Uterus (tissue), 2 donors: Measurements from ENCODE around the gene EIF5.

Experiments used
- CTCF ChIP-seq, 4 experiments: fragments of 200-600 bp in 2 of 4; fragments of 450-650 bp in 2 of 4; sonication (generic) in 2 of 4; IDR thresholded peaks; one replicate each; pipeline ENCODE4 v1.5.1; 2016 to 2019; ENCODE audit warnings: antibody characterized with exemption in 4 of 4, mild to moderate bottlenecking in 2 of 4, moderate library complexity in 1 of 4
- POLR2A ChIP-seq, 2 donors: fragments of 450-650 bp; IDR thresholded peaks; one replicate each; pipeline ENCODE4 v1.6.1; 2016; ENCODE audit warnings: antibody characterized with exemption in 2 of 2, mild to moderate bottlenecking in 1 of 2, moderate library complexity in 1 of 2

DNA sequence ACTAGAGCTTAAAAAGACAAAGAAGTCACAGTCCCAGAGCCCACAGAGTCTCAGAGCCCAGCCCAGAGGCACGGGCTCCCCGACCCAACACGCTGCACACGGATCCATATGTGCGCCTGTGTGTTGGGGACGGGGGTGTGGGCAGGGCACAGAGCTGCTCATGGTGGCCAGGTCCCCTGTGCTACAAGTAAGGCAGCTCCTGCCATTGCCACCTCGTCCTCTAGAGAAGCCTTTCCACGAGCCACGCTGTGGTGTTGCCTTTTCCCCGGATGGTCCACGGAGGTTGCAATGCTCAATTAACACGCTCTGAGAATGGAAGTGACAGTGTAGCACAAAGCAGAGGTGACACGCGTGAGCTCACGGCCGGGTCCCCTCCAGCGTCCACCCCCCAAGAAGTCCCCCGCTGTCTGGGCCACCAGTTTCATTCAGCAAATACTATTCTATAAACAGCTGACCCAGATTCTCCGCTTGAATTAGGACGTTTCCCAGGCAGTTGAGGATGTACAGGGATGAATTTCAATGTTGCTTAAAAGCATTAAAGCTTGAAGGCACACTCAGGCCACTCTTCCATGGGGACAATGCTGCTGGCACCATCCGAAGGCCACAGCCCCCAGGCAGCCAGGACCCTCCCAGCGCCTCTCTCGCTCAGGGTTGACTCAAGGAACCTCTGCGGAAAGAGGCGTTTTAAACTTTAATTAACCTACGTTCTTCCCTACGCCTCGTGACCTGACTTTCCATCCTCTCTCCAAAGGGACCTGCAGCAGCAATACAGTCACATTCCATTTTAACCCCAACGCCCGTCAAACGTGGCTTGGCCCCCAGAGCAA is 22.7 kb upstream of the EIF5 start:
- TF ChIP-seq CTCF (IDR thresholded peaks at IDR 0.05), result no peak
- no peak for TF ChIP-seq POLR2A (IDR thresholded peaks at IDR 0.05)
